IMR-90 (cell line): ENCODE data around the gene KCMF1.

Source experiments
- BHLHE40 ChIP-seq: fragments of 150-350 bp; IDR thresholded peaks from 2 replicates; pipeline ENCODE4 v1.6.1; 2016; ENCODE audit warnings: mild to moderate bottlenecking, low read depth, low read length
- CEBPB ChIP-seq: IDR thresholded peaks from 2 replicates; pipeline ENCODE4 v1.6.1; 2012; ENCODE audit warnings: low read depth, low read length, improper control_type of control experiment
- MAFK ChIP-seq: IDR thresholded peaks from 2 replicates; pipeline ENCODE4 v1.6.1; 2012; ENCODE audit warnings: low read depth, low read length, improper control_type of control experiment
- MAZ ChIP-seq: IDR thresholded peaks from 2 replicates; pipeline ENCODE4 v1.6.1; 2012; ENCODE audit warnings: low read depth, mild to moderate bottlenecking, low read length, improper control_type of control experiment, moderate library complexity, borderline replicate concordance
- POLR2A ChIP-seq: IDR thresholded peaks from 2 replicates; pipeline ENCODE4 v1.6.1; 2012; ENCODE audit warnings: mild to moderate bottlenecking, low read depth, low read length
- RAD21 ChIP-seq: IDR thresholded peaks from 2 replicates; pipeline ENCODE4 v1.6.1; 2012; ENCODE audit warnings: low read length, improper control_type of control experiment
- RFX5 ChIP-seq: IDR thresholded peaks from 2 replicates; pipeline ENCODE4 v1.8.0; 2012; ENCODE audit warnings: low read depth, mild to moderate bottlenecking, low read length, moderate library complexity
- SMC3 ChIP-seq: fragments of 150-350 bp; IDR thresholded peaks from 2 replicates; pipeline ENCODE4 v1.6.1; 2016; ENCODE audit warnings: low read depth, mild to moderate bottlenecking, antibody characterized with exemption, low read length, moderate library complexity
- TF ChIP-seq, protein P1 (sequence below): conservative IDR thresholded peaks from 2 replicates; pipeline ENCODE4 v1.5.1; 2012; ENCODE audit warnings: mild to moderate bottlenecking, low read depth, low read length, improper control_type of control experiment
- TF ChIP-seq, protein P2 (sequence below): fragments of 150-350 bp; IDR thresholded peaks from 2 replicates; pipeline ENCODE4 v1.6.1; 2017; ENCODE audit warnings: mild to moderate bottlenecking, antibody characterized with exemption, low read length, low read depth

DNA sequence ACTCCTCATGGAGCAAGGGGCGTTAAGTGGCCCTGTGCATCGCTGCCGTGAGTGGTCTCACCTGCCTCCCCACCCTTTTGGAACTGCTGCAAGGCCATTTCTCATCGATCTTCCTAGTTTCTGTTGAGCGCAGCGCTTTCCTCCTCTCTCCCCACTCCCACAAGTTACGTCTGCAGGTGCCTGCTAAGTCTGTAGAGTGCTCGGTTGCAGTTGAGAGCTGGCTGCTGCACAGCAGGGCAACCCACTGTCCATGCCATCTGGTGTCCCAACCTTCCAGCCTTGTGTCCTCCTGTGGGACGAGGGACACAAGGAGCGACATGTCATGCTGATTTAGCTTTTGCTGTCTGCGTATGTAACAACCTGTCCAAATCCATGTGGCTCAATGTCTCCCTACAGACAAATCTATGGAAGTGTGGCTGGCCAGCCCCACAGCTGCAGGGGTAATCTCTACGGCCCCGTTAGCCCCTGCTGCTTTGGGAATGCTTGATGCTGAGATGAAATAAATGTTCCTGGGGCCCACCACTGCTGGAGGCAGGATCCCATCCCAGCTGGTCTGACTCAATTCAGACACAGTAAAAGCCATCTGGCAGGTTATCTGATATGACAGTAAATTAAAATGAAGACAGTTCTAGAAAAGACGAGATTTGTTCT is 94.1 kb downstream of the KCMF1 start:
- TF ChIP-seq SMC3 (no peak), BHLHE40 (no peak), MAFK (no peak), RFX5 (no peak), RAD21 (no peak), MAZ (no peak), POLR2A (no peak), CEBPB (no peak)
- TF ChIP-seq, protein P1, sequence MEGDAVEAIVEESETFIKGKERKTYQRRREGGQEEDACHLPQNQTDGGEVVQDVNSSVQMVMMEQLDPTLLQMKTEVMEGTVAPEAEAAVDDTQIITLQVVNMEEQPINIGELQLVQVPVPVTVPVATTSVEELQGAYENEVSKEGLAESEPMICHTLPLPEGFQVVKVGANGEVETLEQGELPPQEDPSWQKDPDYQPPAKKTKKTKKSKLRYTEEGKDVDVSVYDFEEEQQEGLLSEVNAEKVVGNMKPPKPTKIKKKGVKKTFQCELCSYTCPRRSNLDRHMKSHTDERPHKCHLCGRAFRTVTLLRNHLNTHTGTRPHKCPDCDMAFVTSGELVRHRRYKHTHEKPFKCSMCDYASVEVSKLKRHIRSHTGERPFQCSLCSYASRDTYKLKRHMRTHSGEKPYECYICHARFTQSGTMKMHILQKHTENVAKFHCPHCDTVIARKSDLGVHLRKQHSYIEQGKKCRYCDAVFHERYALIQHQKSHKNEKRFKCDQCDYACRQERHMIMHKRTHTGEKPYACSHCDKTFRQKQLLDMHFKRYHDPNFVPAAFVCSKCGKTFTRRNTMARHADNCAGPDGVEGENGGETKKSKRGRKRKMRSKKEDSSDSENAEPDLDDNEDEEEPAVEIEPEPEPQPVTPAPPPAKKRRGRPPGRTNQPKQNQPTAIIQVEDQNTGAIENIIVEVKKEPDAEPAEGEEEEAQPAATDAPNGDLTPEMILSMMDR = no peak
- TF ChIP-seq, protein P2, sequence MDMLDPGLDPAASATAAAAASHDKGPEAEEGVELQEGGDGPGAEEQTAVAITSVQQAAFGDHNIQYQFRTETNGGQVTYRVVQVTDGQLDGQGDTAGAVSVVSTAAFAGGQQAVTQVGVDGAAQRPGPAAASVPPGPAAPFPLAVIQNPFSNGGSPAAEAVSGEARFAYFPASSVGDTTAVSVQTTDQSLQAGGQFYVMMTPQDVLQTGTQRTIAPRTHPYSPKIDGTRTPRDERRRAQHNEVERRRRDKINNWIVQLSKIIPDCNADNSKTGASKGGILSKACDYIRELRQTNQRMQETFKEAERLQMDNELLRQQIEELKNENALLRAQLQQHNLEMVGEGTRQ = no peak
